ENCODE measurements around the gene RPL36A. TPM values are rescaled to one million over a fixed set of nuclear protein-coding genes. Genes with fewer than 3 reads are reported as not detected.

The RPL36A gene
- polyA plus RNA-seq, 1 donor = 2,501 TPM

DNA sequence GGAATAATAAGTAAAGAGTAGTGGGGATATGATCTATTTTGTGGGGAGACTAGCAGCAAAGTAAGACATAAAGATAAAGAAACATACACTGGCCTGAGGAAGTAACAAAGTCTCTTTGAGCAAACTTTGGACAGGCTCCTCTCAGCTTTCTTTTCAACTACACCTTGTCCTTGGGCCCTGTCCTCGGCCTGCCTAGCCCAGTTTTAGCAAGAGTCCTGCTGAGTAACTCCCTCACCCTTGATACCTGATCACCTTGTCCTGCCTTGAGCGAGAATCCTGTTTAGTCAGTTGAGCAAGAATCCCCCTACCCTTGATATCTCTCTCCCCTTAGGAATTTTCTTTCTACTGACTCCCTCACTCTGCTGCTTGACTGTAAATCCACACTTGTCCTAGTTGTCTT, 28.7 kb downstream of the RPL36A start:
- Histone ChIP-seq H3K4me1 (ENCODE audit: control insufficient read depth, insufficient read depth, low read length) (peaks cover 39% of the 10 kb centered on the region), H3K4me3 (ENCODE audit: low read length) (no peak overlapping the region), H3K9me3 (ENCODE audit: control insufficient read depth, low read depth, low read length) (no peaks in the 10 kb centered on the region), H3K27me3 (ENCODE audit: control insufficient read depth, insufficient read depth, low read length) (no peaks in the 10 kb centered on the region), H3K27ac (ENCODE audit: low read length) (peak overlapping the region; percentile 96), H3K36me3 (ENCODE audit: control insufficient read depth, insufficient read depth, low read length) (peaks cover 4% of the 10 kb centered on the region)
- WGBS (ENCODE audit: insufficient coverage, low lambda C conversion rate) = no CpG with 5 or more reads among the region's 2 CpGs
- peak; percentile 47 to 69 for DNase-seq

DNA sequence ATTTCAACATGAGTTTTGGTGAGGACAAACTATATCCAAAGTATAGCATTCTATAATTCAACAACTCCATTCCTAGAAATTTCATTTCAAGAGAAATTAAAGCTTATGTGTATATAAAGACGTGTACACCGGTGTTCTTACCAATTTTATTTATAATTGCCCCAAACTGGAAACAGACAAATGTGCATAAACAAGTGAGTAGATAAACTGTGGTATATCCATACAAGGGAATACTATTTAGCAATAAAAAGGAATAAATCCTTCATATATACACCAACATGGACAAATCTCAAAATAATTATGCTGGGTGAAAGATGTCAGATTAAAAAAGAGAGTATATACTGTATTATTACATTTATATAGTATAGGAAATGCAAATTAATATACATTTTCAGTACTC, 37.1 kb downstream of the RPL36A start:
- no peak for DNase-seq
- H3K4me3 ChIP-seq (ENCODE audit: low read length) = no peak overlapping the region
- peaks cover 11% of the 10 kb centered on the region for H3K36me3 ChIP-seq (ENCODE audit: control insufficient read depth, insufficient read depth, low read length)
- no peaks in the 10 kb centered on the region for H3K27me3 ChIP-seq (ENCODE audit: control insufficient read depth, insufficient read depth, low read length)
- no peaks in the 10 kb centered on the region for H3K4me1 ChIP-seq (ENCODE audit: control insufficient read depth, insufficient read depth, low read length)
- no peak overlapping the region for H3K27ac ChIP-seq (ENCODE audit: low read length)
- WGBS (ENCODE audit: insufficient coverage, low lambda C conversion rate) = no CpG with 5 or more reads among the region's 2 CpGs
- H3K9me3 ChIP-seq (ENCODE audit: control insufficient read depth, low read depth, low read length) = no peaks in the 10 kb centered on the region

DNA sequence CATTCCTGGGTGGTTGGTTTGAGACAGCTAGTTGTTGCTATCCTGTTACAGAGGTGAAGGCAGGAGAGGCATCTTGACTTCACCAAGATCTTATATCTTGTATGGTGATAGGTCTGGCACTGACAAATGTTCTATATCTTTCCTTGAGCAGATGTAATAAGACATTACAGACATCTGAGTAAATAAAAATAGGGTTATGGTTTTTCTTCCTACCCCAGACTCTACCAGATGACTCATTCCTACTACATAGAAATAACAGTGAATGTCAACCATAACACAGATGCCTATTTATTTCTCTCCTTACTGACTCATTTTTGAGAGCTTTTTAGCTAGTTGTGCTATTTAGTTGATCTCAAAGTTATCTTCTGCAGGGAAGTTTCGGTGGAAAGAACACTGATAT, 39.1 kb downstream of the RPL36A start:
- no peak for DNase-seq
- peaks cover 6% of the 10 kb centered on the region for H3K36me3 ChIP-seq (ENCODE audit: control insufficient read depth, insufficient read depth, low read length)
- no CpG with 5 or more reads among the region's 1 CpG for WGBS (ENCODE audit: insufficient coverage, low lambda C conversion rate)
- no peaks in the 10 kb centered on the region for H3K9me3 ChIP-seq (ENCODE audit: control insufficient read depth, low read depth, low read length)
- H3K4me1 ChIP-seq (ENCODE audit: control insufficient read depth, insufficient read depth, low read length) = no peaks in the 10 kb centered on the region
- no peaks in the 10 kb centered on the region for H3K27me3 ChIP-seq (ENCODE audit: control insufficient read depth, insufficient read depth, low read length)
- H3K27ac ChIP-seq (ENCODE audit: low read length) = no peak overlapping the region
- no peak overlapping the region for H3K4me3 ChIP-seq (ENCODE audit: low read length)

DNA sequence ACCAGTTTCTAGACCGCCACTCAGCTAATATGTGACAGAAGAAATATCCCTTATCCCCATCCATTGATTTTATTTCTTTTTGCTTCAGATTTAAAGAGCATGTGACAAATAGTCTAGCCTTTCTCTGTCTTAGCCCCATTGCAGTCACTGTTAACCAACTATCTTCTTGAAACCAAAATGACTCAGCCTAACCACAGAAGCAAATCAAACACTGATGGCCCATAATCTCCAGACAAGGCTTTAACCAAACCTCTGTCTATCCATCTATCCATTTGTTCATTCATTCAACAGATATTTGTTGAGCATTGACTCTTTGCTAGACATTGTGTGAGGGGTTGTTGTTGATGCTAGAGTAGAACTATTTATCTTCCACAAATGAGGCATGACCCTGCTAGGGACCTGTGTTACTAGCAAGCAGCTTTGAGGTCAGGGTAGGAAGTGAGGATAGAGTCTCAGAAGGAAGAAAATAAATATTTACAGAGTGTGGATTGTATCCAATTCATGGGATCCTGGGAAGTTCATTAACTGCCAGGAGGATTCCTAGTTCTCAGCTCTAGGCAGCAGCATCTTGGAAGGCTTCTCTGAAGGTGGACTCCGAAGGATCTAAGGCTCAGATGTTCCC, 39.8 kb downstream of the RPL36A start:
- DNase-seq = no peak
- WGBS (ENCODE audit: insufficient coverage, low lambda C conversion rate) = no CpG with 5 or more reads among the region's 2 CpGs
- H3K36me3 ChIP-seq (ENCODE audit: control insufficient read depth, insufficient read depth, low read length) = peaks cover 6% of the 10 kb centered on the region

DNA sequence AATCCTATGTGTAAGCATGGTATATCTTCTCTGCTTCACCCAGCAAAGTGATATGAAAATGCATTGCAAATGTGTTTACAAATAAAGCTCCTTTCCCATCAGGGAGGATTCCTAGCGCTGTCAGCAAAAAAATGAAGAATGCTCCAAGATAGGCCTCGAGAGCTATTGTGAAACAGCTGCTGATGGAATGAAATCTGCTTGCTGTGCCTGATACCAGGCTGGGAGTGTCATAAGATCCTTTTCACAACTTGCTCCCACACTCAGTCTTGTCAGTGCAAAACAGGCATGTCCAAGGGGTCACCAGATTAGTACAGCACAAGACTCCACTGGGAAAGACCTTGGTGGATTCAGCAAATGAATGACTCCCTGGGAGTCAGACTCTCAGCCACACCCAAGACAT, 51.3 kb downstream of the RPL36A start:
- no peaks in the 10 kb centered on the region for H3K27me3 ChIP-seq (ENCODE audit: control insufficient read depth, insufficient read depth, low read length)
- H3K9me3 ChIP-seq (ENCODE audit: control insufficient read depth, low read depth, low read length) = no peaks in the 10 kb centered on the region
- H3K27ac ChIP-seq (ENCODE audit: low read length) = peak overlapping the region; percentile 93
- no CpG with 5 or more reads among the region's 2 CpGs for WGBS (ENCODE audit: insufficient coverage, low lambda C conversion rate)
- peak; percentile 64 to 79 for DNase-seq
- peaks cover 21% of the 10 kb centered on the region for H3K36me3 ChIP-seq (ENCODE audit: control insufficient read depth, insufficient read depth, low read length)
- no peak overlapping the region for H3K4me3 ChIP-seq (ENCODE audit: low read length)
- peaks cover 12% of the 10 kb centered on the region for H3K4me1 ChIP-seq (ENCODE audit: control insufficient read depth, insufficient read depth, low read length)

More for the DNA sequence above, 39.8 kb downstream of the RPL36A start:
- H3K4me3 ChIP-seq (ENCODE audit: low read length) = no peak overlapping the region
- no peak overlapping the region for H3K27ac ChIP-seq (ENCODE audit: low read length)
- no peaks in the 10 kb centered on the region for H3K27me3 ChIP-seq (ENCODE audit: control insufficient read depth, insufficient read depth, low read length)
- no peaks in the 10 kb centered on the region for H3K4me1 ChIP-seq (ENCODE audit: control insufficient read depth, insufficient read depth, low read length)
- H3K9me3 ChIP-seq (ENCODE audit: control insufficient read depth, low read depth, low read length) = no peaks in the 10 kb centered on the region

Other genes with a start within 250 kb of the RPL36A start
- gene DRP2, start 171.2 kb upstream of the RPL36A start, polyA plus RNA-seq = 2.1 TPM
- 0.18 TPM for gene TAF7L, start 99.7 kb upstream of the RPL36A start, polyA plus RNA-seq
- 21.5 TPM for gene TIMM8A, start 42.3 kb upstream of the RPL36A start, polyA plus RNA-seq
- gene BTK, start 4.8 kb upstream of the RPL36A start, polyA plus RNA-seq = 4.3 TPM
- 123 TPM for gene GLA, start 16.9 kb downstream of the RPL36A start, polyA plus RNA-seq
- gene HNRNPH2, start 17.2 kb downstream of the RPL36A start, polyA plus RNA-seq = 115 TPM
- 18.9 TPM for gene ARMCX4, start 94.4 kb downstream of the RPL36A start, polyA plus RNA-seq
- 37.1 TPM for gene ARMCX1, start 159.5 kb downstream of the RPL36A start, polyA plus RNA-seq
- 74.6 TPM for gene ARMCX6, start 227.0 kb downstream of the RPL36A start, polyA plus RNA-seq
- 93.8 TPM for gene ARMCX3, start 232.1 kb downstream of the RPL36A start, polyA plus RNA-seq